Peyer's patch (tissue), 4 donors: ENCODE data around the gene ADORA2A.

Experiments
- POLR2A ChIP-seq, 2 donors: fragments of 450-650 bp; IDR thresholded peaks; one replicate each; pipeline ENCODE4 v1.5.1; 2017; ENCODE audit warnings: antibody characterized with exemption in 2 of 2, mild to moderate bottlenecking in 2 of 2, moderate library complexity in 2 of 2
- TF ChIP-seq, protein P1 (sequence below), 6 experiments: fragments of 450-650 bp in 4 of 6; fragments of 200-600 bp in 2 of 6; sonication (generic) in 1 of 6; IDR thresholded peaks; one replicate each; pipeline ENCODE4 v1.5.1; 2017 to 2019; ENCODE audit warnings: antibody characterized with exemption in 6 of 6, mild to moderate bottlenecking in 3 of 6, moderate library complexity in 1 of 6

GRCh38 chr22:24430431-24431308 lies 3.3 kb downstream of the ADORA2A start:
- TF ChIP-seq, protein P1, sequence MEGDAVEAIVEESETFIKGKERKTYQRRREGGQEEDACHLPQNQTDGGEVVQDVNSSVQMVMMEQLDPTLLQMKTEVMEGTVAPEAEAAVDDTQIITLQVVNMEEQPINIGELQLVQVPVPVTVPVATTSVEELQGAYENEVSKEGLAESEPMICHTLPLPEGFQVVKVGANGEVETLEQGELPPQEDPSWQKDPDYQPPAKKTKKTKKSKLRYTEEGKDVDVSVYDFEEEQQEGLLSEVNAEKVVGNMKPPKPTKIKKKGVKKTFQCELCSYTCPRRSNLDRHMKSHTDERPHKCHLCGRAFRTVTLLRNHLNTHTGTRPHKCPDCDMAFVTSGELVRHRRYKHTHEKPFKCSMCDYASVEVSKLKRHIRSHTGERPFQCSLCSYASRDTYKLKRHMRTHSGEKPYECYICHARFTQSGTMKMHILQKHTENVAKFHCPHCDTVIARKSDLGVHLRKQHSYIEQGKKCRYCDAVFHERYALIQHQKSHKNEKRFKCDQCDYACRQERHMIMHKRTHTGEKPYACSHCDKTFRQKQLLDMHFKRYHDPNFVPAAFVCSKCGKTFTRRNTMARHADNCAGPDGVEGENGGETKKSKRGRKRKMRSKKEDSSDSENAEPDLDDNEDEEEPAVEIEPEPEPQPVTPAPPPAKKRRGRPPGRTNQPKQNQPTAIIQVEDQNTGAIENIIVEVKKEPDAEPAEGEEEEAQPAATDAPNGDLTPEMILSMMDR (IDR thresholded peaks at IDR 0.05): no peak
- no peak for TF ChIP-seq POLR2A (IDR thresholded peaks at IDR 0.05)
